Measurements from ENCODE around the gene EDAR. TPM values are rescaled to one million over a fixed set of nuclear protein-coding genes. Genes with fewer than 3 reads are reported as not detected.

Gene EDAR
- total and polyA plus RNA-seq, 11 donors, result 0.01 to 0.20 (median 0.16) TPM; not detected in 8

GRCh38 chr2:108941767-108942166, 47.3 kb downstream of the EDAR start:
- no peak overlapping the region for H3K4me3 ChIP-seq
- H3K9me3 ChIP-seq, result peaks cover 0 to 8% (median 0%) of the 10 kb centered on the region in 12 donors
- peaks cover 0 to 24% (median 0%) of the 10 kb centered on the region in 12 donors for H3K4me1 ChIP-seq
- no peaks in the 10 kb centered on the region for H3K36me3 ChIP-seq
- TF ChIP-seq CTCF (IDR thresholded peaks at IDR 0.05), result no peak
- TF ChIP-seq POLR2A (IDR thresholded peaks at IDR 0.05), result no peak
- 65 to 80% (median 77%) methylated on average over 6 to 9 of the region's 9 CpGs for WGBS, 4 donors
- no peak for ATAC-seq
- intact Hi-C loops (cut with DNase I), result no loop called here
- DNase-seq, result no peak
- no peaks in the 10 kb centered on the region for H3K27me3 ChIP-seq
- no peak overlapping the region for H3K27ac ChIP-seq

- no peak overlapping the region for H3K27ac ChIP-seq
- intact Hi-C loops (cut with DNase I), result no loop called here
- H3K27me3 ChIP-seq, result no peaks in the 10 kb centered on the region
- no peak for DNase-seq
- no peak for ATAC-seq
- 77 to 82% (median 79%) methylated on average over 8 of the region's 8 CpGs for WGBS, 4 donors
- peaks cover 0 to 29% (median 0%) of the 10 kb centered on the region in 12 donors for H3K4me1 ChIP-seq
- H3K36me3 ChIP-seq, result no peaks in the 10 kb centered on the region
- TF ChIP-seq POLR2A (IDR thresholded peaks at IDR 0.05), result no peak
- TF ChIP-seq CTCF (IDR thresholded peaks at IDR 0.05), result no peak
- peaks cover 0 to 8% (median 0%) of the 10 kb centered on the region in 12 donors for H3K9me3 ChIP-seq
- H3K4me3 ChIP-seq, result no peak overlapping the region
Measured at GRCh38 chr2:108941161-108941665, 47.8 kb downstream of the EDAR start.

- TF ChIP-seq CTCF (IDR thresholded peaks at IDR 0.05) (no peak), POLR2A (IDR thresholded peaks at IDR 0.05) (no peak)
- WGBS, 4 donors, result 74 to 87% (median 85%) methylated on average over 10 to 13 of the region's 13 CpGs
Measured at GRCh38 chr2:108940156-108940555, 48.9 kb downstream of the EDAR start.

GRCh38 chr2:108938077-108938710, 50.8 kb downstream of the EDAR start:
- 60 to 66% (median 61%) methylated on average over 9 of the region's 9 CpGs for WGBS, 4 donors
- ATAC-seq (no peak), DNase-seq (no peak)
- intact Hi-C loops (cut with DNase I), result loop anchor here in 2 of 10 donors (10.0 kb wide), 1 partner anchor 577 kb away; no protein-coding TSS in a partner anchor
- Histone ChIP-seq H3K4me1 (peaks cover 0 to 31% (median 3%) of the 10 kb centered on the region in 12 donors), H3K27me3 (no peaks in the 10 kb centered on the region), H3K4me3 (no peak overlapping the region), H3K9me3 (no peaks in the 10 kb centered on the region), H3K27ac (no peak overlapping the region), H3K36me3 (no peaks in the 10 kb centered on the region)
- TF ChIP-seq CTCF (IDR thresholded peaks at IDR 0.05) (no peak), POLR2A (IDR thresholded peaks at IDR 0.05) (no peak)

More at GRCh38 chr2:108940156-108940555, 48.9 kb downstream of the EDAR start:
- ATAC-seq (no peak), DNase-seq (no peak)
- no peaks in the 10 kb centered on the region for H3K27me3 ChIP-seq
- intact Hi-C loops (cut with DNase I), result no loop called here
- H3K4me1 ChIP-seq, result peaks cover 0 to 27% (median 0%) of the 10 kb centered on the region in 12 donors
- no peaks in the 10 kb centered on the region for H3K36me3 ChIP-seq
- no peaks in the 10 kb centered on the region for H3K9me3 ChIP-seq
- no peak overlapping the region for H3K4me3 ChIP-seq
- H3K27ac ChIP-seq, result no peak overlapping the region
